ENCODE data around the gene THOC3.
"Not testable (repeated sequence)": the region's sequence is repeated elsewhere in the genome, so short reads cannot be mapped to it uniquely, and the experiment has no call there.

Gene THOC3, protein sequence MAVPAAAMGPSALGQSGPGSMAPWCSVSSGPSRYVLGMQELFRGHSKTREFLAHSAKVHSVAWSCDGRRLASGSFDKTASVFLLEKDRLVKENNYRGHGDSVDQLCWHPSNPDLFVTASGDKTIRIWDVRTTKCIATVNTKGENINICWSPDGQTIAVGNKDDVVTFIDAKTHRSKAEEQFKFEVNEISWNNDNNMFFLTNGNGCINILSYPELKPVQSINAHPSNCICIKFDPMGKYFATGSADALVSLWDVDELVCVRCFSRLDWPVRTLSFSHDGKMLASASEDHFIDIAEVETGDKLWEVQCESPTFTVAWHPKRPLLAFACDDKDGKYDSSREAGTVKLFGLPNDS

DNA sequence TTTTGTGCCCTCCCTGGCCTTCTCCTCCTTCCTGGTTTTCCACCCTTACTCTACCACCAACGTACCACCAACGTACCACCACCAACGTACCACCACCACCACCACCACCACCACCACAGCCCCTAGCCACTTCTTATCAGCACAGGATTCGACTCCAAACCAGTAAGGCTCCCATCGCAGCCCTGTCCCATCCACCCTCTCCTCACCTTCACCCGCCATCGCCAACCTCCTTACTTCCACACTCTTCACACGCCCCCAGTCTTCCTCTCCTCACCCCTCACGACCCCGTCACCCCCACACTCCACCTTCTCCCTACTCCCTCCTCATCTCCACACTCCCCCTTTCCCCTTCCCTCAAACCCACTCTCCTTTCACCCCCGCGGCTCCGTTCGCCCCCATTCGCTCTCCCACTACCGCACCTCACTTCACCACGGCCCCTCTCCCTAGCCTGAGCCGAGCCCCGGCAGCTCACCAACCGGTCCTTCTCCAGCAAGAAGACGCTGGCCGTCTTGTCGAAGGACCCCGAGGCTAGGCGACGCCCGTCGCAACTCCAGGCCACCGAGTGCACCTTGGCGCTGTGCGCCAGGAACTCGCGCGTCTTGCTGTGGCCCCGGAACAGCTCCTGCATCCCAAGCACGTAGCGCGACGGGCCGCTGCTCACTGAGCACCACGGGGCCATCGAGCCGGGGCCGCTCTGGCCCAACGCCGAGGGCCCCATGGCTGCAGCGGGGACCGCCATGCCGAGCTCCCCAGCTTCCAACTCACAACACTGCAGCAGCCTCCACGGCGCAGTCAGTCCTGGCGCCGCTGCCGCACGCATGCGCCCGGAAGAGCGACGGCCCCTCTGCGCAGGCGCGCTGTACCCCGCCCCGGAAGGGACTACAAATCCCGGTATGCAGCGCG is at the start of gene THOC3:
TSS of gene THOC3 (minus strand) at position 845 of the 902 bp plus-strand sequence. CDS start at position 738, 107 bp downstream.
- not testable (repeated sequence) for DNase-seq

DNA sequence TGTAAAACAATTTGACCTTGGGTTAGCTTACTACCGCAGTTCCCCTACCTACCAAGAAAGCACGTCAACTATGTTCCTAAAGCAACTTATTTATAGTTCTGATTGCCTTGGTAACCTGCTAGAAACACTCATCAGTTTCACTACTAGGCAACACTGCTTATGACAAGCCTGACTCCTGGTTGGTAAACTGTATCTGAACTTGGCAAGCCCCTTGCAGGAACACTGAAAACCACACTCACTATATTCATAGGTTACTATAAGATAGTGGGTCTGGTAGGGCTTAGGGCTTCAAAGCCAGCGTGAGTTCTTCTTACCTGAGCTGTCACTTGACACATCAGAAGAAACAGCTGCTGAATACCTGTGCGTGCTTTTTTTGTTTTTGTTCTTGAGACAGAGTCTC is 49.2 kb upstream of the THOC3 start:
- not testable (repeated sequence) for DNase-seq

DNA sequence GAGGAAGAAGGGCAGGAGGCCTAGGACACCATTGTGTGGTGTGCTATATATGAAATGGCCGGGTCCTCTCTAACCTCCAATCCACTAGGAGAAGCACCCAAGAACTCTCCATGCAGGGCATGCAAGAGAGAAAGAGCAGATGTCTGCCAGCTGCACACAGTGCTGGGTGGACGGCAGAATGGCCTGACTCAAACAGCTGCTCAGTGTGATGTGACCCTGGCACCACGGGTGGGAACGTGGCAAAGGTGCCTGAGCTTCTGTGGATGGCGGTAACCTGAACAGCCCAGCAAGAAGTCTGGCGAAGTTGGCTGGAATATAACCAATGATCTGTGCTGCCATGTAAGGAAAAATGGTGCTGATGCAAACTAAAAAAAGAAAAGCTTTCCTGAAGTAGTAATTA is 46.2 kb upstream of the THOC3 start:
- not testable (repeated sequence) for DNase-seq

DNA sequence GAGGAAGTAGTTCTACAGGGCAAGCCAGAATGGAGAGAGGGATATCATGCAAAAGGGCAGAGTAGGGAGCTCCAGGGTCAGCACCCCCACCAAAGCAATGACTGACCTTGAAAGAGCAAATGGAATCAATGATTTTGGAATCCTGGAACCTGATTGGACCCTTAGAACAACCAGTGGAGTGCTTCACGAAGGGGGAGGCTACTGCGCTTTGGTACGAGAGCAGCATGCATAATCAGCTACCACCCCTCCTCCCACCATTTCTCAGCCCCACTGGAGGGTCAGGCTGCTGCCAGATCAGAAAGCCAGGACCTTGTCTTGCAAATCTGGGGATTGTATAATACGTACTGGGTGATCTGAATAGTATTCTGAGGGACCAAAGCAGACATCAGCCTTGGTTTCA is 43.0 kb upstream of the THOC3 start:
- DNase-seq: not testable (repeated sequence)

DNA sequence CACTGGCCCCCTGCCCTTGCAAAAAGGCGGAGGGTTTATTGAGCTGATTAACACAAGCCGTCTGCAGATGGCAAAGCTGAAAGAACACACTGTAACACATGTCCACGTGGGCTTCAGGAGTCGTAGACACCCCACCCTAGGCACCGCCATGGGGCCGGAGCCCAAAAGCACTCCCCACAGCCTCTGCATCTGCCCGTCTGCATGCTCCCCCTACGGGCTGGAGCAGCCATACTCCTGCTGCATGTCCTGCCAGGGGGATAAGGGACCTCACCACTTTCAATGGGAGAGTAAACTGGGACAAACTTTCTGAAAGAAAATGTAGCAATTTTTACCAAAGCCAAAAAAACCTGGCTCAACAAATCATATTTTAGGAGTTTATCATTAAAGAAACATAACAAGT is 42.1 kb upstream of the THOC3 start:
- DNase-seq: not testable (repeated sequence)

DNA sequence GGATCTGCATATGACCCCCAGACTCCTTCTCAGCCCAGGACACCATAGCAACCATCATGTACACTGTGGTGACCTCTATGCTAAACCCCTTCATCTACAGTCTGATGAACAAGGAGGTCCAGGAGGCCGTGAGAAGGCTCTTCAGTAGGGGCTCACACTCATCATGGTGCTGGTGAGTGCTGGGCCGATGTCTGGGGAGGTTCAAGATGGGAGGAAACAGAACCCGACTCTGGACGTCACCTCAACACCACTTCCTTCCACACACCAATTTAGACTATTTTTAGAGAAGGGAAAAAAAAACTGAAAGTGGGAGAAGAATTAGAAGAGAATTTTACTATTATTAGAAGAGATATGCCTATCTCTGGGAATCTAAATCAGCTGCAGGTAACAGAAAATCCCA is 39.1 kb upstream of the THOC3 start:
- not testable (repeated sequence) for DNase-seq

DNA sequence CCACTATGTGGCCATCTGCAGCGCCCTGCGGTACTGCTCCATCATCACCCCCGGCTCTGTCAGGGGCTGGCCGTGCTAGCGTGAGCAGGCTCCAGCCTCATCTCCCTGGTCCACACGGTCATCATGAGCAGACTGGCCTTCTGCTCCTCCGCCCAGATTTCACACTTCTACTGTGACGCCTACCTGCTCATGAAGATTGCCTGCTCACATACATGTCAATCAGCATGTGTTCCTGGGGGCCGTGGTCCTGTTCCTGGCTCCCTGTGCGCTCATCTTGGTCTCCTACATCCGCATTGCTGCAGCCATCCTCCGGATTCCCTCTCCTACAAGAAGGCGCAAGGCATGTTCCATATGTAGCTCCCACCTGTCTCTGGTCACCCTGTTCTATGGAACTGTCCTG is 38.7 kb upstream of the THOC3 start:
- not testable (repeated sequence) for DNase-seq

DNA sequence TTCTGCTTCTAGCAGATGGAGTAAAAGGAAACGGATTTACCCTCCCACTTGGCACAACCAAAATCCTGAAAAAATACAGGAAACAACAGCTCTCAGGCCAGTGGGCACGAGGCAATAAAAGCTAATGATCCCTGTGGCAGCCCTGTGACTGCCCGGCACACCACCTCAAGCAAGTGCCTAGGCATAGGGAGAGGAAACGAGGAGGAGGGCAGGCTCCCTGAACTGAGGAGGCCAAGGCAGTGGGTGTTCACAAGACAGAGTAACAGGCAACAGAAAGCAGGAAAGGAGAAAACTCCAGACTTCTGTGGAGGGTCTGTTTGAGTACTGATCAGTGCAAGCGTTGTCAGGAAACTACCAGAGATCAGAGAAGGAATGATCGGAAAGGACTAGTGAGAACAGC is 29.9 kb upstream of the THOC3 start:
- DNase-seq: not testable (repeated sequence)

DNA sequence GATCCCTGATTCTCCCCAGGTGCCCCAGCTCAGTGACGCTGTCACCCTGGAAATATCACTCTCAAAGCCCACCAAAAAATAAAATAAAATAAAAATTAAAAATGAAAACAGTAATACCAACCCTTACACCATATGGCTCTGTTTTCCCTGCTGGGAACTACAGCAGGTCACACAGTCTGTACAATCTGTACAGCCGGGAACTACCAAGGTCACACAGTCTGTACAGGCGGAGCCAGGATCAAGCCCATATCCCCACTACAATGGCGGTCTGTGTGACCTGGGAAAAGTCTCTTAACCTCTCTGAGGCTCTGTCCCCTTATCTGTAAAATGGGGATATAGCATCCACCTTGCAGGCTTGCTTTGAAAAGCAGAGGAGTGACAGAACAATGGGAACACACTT is 29.4 kb upstream of the THOC3 start:
- DNase-seq: not testable (repeated sequence)

DNA sequence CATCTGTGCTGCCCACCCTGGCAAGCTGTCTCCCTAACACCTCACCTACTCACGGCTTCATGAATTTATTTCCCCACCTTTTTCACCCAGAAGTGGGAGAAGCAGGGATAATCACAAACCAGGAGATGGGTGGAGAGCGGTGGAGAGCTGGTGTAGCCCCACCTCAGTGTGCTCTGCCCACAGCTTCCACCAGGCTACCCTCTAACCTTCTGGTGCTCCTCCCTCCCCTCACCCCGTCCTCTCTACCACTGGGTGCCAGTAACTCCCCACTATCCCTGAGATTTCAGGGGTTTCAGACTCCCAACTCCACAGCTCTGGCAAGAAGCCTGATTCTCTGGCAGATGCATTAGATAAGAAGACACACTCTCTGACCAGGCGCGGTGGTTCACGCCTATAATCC is 28.7 kb upstream of the THOC3 start:
- DNase-seq: not testable (repeated sequence)

DNA sequence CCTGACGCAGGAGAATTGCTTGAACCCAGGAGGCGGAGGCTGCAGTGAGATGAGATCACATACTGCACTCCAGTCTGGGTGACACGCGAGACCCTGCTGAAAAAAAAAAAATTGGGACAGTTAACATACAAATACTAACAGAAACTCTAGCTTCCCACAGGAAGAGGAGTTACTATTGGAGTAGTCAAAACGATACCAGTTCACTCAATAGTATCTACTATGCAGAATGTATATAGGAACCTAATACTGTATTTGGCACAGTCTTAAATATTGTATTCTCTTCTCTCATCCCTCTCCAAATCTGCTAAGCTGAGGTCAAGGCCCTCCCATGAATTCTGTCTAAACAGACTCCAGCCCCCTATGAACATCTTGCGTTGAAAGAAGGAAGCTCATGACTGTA is 27.4 kb upstream of the THOC3 start:
- not testable (repeated sequence) for DNase-seq

DNA sequence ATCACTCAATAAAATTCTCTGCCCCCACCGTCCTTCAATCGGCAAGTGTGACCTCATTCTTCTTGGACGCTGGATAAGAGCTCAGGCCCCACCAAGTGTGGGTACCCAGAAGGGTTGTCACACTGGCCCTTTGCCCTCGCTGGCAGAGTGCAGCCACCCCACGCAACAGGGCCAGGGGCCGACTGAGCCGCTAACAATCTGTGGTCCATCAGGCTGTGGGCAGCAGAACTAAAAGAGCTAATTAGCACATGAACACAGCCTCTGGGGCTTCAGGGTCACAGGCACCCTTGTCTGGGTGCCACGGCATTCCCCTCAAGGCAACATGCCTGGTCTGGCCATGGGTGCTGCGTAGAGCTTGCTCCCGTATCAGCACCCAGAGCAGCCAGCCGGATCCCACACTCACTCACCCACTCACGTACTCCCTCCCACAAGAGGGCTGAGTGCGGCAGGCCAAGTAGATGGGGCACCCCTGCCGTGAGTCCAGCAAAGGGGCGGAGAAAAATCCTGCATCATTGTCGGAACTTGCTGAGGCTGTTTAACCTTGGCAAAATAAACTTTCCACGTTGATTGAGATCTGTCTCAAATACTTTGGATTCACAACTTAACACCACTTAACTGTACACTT is 11.4 kb upstream of the THOC3 start:
- DNase-seq: not testable (repeated sequence)

DNA sequence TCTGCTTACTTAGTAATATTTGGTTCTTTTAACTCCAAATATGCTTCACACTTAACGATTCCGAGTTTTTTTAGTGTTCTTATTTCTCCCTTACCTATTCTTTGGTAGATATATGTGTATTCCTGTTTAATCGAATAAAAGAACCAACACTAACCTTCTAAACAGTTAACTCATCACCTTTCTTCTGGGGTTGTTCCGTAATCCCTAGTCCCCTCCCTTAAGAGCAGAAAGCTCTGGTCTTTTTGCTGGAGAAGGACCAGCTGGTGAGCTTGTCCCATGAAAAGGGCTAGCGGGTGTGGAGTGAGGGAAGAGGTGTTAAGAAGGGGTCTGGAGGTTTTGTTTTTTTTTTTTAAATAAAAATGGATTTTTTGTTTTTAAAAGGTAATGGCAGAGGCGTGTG is 266 bp upstream of the THOC3 start:
- not testable (repeated sequence) for DNase-seq

DNA sequence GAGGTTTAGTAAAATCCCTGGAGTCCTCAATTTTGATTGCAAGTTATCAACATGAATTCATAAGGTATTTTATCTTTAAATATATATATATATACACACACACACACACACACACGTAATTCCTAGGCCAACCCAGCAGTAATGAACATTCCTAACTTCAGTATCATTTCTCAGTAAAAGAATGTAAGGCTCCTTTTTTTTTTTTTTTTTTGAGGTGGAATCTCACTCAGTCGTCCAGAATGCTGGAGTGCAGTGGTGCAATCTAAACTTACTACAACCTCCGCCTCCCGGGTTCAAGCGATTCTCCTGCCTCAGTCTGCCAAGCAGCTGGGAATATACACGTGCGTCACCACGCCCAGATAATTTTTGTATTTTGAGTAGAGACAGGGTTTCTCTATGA is 5.8 kb downstream of the THOC3 start:
- not testable (repeated sequence) for DNase-seq

DNA sequence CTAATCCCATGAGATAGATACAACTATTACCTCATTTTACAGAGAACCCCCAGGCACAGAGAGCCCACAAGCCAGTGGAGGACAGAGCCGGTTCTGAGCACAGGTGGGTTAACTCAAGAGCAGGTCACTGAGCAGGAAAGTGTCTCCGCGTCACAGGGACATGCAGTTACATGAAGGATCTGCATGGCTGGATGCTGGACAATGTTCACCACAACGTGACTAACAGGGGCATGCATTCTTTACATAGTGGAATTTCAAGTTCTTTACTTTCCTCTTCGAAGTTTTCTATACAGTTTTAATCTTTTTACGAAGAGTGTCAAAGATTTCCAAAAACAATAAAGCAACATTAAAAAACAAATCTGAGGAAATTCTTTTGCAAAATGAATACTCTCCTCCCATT is 7.9 kb downstream of the THOC3 start:
- not testable (repeated sequence) for DNase-seq

DNA sequence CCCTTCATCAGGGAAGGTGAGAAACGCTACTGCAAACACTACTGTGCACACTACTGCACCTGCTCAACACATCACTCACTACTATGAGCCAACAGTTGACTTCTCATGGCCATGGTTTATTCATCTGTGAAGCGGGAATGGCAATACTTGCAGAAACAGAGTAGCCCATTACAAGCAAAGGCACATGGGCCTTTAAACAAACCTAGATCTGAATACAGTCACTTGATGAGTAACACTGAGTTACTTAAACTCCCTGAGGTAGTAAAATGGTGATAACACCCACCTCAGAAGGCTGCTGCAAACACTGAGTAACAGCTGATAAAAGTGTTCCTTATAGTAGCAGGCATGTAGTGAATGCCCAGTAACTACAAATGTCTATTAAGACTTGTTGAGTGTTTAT is 9.6 kb downstream of the THOC3 start:
- DNase-seq: not testable (repeated sequence)

DNA sequence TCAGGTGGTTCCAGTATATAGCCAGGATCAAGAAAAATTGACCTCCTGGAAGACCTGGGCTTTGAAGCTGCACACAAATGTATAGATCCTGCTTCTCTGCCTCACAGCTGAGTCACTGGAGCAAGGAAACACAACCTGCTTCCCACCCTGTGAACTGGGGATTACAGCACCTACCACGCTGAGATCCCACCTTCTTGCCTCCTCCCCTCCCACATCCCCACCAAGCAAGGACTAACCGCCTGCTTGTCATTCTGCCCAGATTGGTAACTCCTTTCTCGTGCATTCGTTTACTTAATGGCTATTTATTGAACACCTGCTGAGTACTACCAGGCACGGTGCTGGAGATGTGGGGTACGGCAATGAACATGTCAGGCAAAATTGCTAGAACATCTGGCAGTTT is 14.0 kb downstream of the THOC3 start:
- DNase-seq: not testable (repeated sequence)

DNA sequence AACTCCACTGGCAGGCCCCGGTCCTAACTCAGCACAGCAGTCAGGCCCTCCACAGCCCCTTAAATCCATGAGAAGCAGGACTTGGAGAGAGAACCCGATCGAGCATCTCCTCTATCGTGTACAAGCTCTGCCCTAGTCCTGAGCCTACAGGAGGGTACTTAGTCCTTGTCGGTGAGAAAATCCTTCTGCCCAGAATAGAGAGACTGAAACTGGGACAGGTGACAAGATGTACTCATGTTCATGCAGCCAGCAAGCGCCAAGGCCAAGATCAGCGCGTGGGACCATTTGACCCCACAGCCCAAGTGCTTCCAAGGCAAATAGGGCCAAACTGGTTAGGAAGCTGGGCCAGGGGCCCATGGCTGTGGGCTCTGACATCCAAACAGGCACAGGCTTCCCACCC is 15.3 kb downstream of the THOC3 start:
- DNase-seq: not testable (repeated sequence)

DNA sequence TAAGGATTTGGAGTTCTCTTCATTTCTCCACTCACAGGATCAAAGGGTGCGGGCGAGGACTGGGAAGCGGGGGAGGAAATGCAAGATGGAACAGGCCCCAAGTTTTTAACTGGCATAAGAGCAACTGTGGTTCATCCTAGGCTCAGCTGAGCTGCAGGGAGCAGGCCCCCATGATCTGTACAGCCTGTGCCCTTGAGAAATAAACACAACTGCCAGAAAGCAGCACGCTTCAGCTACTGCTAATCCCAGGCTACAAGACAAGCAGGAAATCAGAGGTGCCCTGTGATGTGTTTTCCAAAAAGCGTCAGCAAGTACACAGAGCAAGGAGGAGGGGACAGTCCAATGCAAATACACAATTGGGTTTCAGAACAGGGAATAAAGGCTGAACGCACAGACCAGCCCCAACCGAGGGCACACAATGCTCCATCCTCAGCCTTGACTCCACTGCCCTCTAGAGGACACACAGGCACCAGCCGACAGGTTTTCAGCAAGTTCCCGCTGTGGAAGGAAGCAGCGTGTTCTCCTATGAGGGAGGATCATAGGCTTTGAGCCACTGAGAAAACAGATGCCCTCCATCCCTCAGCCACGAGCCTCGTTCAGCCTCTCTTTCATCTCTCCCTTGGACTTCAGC is 16.7 kb downstream of the THOC3 start:
- DNase-seq: not testable (repeated sequence)

DNA sequence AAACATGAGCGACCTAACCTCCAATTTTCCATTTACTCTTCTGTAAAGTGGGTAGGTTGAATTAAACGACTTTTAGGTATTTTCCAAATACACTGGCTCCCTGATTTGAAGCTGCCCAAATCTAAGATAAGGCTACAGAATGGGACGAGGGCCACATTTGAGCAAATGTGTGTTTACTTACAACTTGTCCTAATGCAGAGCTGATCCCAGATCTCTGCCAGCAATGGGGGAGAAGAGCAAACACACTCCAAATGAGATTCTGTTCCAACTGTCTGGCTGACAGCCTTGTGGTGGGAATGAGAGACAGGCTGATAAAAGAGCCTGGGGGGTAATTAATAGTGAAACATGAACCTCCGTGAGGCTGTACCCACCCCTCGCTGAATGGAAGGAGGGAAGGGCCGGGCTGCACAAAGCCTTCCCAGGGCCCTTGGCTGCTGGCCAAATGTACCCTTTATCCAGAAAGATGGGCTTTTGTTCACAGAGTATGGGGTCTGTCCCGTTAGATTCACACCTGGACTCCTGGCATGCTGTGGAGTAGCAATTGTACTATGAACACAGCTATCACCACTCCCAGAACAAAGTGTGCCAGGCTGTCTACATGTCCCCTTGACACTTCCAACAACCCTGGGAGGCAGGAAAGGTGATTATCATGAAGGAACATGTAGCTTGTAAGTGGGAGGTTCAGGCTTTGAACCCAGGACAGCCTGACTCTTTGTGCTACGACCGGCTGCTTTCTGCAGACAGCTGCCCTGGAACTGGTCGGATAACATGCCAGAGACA is 19.6 kb downstream of the THOC3 start:
- DNase-seq: not testable (repeated sequence)

DNA sequence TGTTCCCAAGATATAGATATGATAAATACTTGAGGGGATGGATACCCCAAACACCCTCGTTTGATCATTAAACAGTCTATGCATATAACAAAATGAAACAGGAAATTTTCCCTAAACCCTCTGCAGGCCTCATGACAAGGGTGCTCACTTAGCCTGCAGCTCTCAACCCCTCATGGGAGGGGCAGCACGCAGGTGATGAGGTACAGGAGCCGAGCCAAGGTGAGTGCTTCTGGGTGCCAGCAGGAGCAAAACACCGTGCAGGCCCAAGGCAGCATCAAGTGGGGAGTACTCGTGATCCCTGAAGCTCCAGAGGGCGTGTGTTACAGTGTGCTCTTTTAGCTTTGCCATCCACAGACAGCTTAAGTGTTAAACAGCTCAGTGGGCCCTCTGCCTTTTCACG is 24.9 kb downstream of the THOC3 start:
- DNase-seq: not testable (repeated sequence)

DNA sequence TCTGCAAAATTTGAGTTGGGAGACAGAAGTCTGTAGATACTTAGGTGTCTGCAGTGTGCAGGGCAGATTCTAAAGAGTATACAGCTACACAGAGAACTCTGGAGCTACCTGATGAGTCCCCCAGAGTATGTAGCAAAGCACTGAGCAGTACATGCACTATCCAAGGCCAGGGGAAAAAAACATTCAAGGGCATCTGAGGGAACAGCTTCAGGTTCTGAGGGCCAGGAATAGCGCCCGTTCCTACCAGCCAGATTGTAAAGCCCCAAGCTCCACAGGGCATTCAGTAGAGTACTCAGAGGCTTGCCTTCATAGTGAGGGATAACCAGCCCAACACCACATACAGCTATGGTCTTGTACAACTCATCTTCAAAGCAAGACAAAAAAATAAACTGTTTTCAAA is 27.5 kb downstream of the THOC3 start:
- not testable (repeated sequence) for DNase-seq
